HG03159 (cell line): ENCODE measurements around the gene JMJD7.

ENCODE experiments used
- ATAC-seq: cut with Tn5 transposase; IDR thresholded peaks from one replicate; pipeline ENCODE4 v1.9.1; 2021; ENCODE audit warnings: mild to moderate bottlenecking, moderate library complexity; ENCODE audit not compliant: unreplicated experiment

Gene JMJD7

DNA sequence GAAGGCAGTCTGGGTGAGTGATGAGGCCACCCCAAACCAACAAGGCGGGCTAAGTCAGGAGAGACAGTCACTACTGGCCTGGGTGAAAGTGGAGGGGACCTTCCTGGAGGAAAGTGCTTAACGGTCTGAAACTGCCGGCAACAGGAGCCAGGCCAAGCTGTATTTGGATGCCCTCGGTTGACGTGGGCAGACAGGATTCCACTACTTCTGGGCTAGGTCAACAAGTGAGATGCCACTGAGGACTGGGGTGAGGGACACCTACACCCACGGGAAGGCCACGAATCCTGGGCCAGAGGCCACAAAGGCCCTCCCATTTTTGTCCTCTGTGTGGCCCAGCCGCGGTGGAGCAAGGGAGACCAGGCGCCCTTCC is 53.6 kb downstream of the JMJD7 start:
- no peak for ATAC-seq

- no peak for ATAC-seq
Observed at GRCh38 chr15:41881920-41882688, 54.2 kb downstream of the JMJD7 start.

GRCh38 chr15:41882689-41883483 is 55.0 kb downstream of the JMJD7 start:
- ATAC-seq: no peak

GRCh38 chr15:41883484-41883825 is 55.6 kb downstream of the JMJD7 start:
- ATAC-seq: no peak

GRCh38 chr15:41884458-41884857 is 56.6 kb downstream of the JMJD7 start:
- ATAC-seq: no peak

- ATAC-seq: no peak
Observed at GRCh38 chr15:41885321-41885720, 57.4 kb downstream of the JMJD7 start.

DNA sequence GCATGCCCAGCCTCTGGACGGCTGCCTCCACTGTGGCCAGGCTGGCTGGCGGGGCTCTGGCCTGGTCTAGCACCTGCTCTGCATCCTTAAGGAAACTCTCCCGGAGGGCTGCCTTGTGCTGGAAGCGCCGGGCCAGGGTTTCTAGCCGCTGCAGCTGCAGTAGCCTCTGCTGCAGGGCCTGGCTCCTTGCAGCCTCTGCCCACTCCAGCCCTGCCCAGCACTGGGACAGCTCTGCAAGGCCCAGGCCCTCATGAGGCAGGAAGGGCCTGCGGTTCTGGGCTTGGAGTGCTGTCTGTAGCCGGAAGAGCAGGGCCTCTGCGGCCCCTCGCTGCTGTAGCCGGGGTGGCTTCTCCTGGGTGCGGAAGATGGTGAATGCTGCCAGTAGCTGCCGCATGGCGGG is 57.9 kb downstream of the JMJD7 start:
- ATAC-seq: no peak

- no peak for ATAC-seq
Observed at GRCh38 chr15:41886741-41887140, 58.8 kb downstream of the JMJD7 start.

- ATAC-seq: no peak
Observed at GRCh38 chr15:41887161-41887560, 59.3 kb downstream of the JMJD7 start.
